Stimulated activated CD8-positive, alpha-beta memory T cell treated with anti-CD3 and anti-CD28 coated beads, Interleukin-12 subunit alpha, Interleukin-12 subunit beta, amount 100 ng/mL, for 24 hours (primary cell): Measurements from ENCODE around the gene MYD88.

ENCODE experiments used
- DNase-seq: peaks from one replicate; pipeline ENCODE4 v3.0.0-alpha.2; 2020; ENCODE audit errors: extremely low read depth

MYD88 gene

GRCh38 chr3:38138349-38139190, at the start of gene MYD88:
TSS of gene MYD88 (plus strand) at chr3:38138661. CDS start at chr3:38138701, 40 bp downstream.
- DNase-seq, result peak; percentile 70

- no peak for DNase-seq
Measured at GRCh38 chr3:38089163-38089562, 49.3 kb upstream of the MYD88 start.

- no peak for DNase-seq
Measured at GRCh38 chr3:38090453-38090852, 48.0 kb upstream of the MYD88 start.

GRCh38 chr3:38094999-38095398, 43.5 kb upstream of the MYD88 start:
- no peak for DNase-seq

- no peak for DNase-seq
Measured at GRCh38 chr3:38095669-38096483, 42.6 kb upstream of the MYD88 start.

DNA sequence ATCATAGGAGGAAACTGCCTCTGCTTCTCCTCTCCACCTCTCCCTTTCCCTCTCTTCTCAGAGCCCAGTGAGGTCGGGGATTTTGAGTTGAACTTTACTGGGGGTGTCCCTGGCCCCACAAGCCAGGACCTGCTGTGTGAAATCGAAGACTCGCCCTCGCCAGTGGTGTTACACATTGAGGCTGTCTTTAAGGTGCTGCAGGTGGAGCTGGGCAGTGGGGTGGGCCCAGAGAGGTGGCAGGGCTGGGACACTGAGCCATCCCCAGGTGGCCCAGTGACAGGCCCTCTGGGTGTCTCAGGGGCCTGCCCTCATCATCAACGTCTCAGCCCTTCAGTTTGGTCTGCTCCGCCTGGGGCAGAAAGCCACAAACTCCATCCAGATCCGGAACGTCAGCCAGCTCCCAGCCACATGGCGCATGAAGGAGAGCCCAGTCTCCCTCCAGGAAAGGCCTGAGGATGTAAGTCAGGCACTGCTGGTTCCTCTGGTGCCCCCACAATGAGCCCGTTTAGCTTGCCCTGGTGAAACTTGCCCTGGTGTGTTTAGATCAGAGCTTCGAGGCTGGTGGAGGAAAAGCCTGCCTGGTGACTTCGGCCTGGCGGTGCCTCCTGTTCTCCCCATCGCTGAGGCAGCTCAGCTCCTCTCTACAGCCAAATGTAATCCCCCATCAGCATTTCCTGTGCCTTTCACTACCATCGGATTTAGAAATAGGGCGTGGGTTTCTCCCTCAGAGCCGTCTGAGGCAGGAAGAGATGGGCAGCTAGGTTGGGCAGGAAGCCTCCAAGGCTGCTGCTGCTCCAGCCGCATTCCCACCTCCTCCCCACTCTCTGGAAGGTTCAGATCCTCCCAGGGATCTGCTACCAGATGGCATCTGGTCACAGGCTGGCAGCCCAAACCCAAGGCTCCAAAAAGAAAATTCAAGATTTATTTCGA, 40.8 kb upstream of the MYD88 start:
- DNase-seq, result no peak

DNA sequence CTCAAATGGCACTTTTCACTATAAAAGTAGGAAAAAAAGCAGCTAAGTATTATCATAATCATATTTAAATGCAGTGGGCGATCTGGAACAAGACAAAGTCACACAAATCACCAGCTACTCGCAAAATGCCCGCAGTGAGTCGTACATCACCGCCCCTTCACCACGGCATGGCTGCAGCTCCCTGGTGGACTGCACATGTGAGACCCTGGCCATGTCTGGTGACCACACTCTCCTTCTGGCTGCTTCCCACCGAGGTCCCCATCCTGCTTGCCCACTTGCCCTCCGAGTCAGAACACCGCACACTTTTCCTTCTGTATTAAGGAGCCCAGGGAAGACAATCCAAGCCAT, 40.1 kb upstream of the MYD88 start:
- no peak for DNase-seq

GRCh38 chr3:38099518-38099917, 38.9 kb upstream of the MYD88 start:
- no peak for DNase-seq

DNA sequence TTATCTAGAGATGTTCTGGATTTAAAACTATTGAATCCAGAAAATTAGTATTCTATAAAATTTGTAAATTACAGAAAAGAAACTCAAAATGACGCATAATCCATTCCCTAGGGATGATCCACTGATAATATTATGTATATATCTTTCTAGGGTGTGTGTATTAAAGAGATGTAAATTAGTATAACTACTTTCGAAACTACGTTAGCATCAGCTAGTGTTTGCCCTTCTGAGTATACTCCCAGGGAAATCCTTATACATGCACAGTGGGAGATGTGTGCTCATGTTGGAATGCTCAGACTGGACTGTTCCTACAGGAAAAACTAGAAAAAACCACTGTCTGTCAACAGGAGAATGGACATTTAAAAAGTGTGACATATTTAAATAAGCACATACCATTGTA, 38.0 kb upstream of the MYD88 start:
- no peak for DNase-seq

- DNase-seq, result no peak
Measured at GRCh38 chr3:38101811-38102443, 36.5 kb upstream of the MYD88 start.

GRCh38 chr3:38102444-38102814, 36.0 kb upstream of the MYD88 start:
- no peak for DNase-seq

GRCh38 chr3:38105525-38105924, 32.9 kb upstream of the MYD88 start:
- no peak for DNase-seq

- DNase-seq, result no peak
Measured at GRCh38 chr3:38107911-38108648, 30.4 kb upstream of the MYD88 start.

GRCh38 chr3:38108649-38109579, 29.5 kb upstream of the MYD88 start:
- DNase-seq, result no peak

- DNase-seq, result no peak
Measured at GRCh38 chr3:38109580-38110313, 28.7 kb upstream of the MYD88 start.

DNA sequence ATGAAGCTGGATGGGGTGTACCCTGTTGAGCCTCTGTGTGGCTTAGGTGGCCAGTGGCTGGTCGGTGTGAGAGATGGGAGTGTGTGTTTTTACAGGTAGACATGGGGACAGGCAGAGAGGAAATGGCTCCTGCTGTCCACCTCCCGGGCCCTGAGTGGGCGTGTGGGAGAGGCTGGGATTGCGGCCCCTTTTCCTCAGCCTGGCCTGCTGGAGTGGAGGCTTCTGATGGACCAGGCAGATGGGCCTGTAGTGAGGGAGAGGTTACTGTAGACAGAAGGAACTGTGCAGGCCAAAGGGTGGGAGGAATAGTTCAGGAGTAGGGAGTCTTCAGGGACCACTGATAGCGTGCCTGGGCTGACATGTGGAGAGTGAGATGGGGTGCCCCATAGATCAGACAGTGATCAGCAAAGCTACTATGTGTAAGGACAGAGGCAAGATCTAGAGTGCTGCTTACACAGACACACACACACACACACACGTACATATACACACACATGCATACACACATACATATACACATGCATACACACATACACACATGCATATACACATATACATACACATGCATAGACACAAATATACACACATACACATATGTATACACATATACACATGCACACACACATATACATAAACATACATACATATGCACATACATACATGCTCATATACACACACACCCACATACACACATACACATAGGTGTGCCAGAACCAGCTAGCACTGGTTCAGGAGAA, 28.0 kb upstream of the MYD88 start:
- DNase-seq, result no peak

- no peak for DNase-seq
Measured at GRCh38 chr3:38111201-38111600, 27.3 kb upstream of the MYD88 start.

GRCh38 chr3:38111696-38112377, 26.6 kb upstream of the MYD88 start:
- no peak for DNase-seq
